CD8-positive, alpha-beta memory T cell (primary cell): ENCODE results near the gene DHX58. TPM values are rescaled to one million over a fixed set of nuclear protein-coding genes. Genes with fewer than 3 reads are reported as not detected.

Source experiments
- CTCF ChIA-PET: fragments of 350-600 bp; sonication (Branson Sonifier 250); formaldehyde crosslinking; loops from one replicate; lab custom pipeline; 2021; ENCODE audit warnings: antibody characterized with exemption; lab: Charles Lee
- POLR2A ChIA-PET: fragments of 350-600 bp; sonication (Branson Sonifier 250); formaldehyde crosslinking; loops from one replicate; lab custom pipeline; 2021; ENCODE audit warnings: antibody characterized with exemption; lab: Charles Lee
- DNase-seq, 5 donors: peaks; one replicate each; pipeline versions ENCODE4 v3.0.0 to v3.0.0-alpha.2; 2020 to 2022; ENCODE audit warnings: mixed read lengths in 1 of 5
- H3K27ac ChIP-seq: one replicate; pipeline ENCODE4 v1.7.0; 2013; ENCODE audit warnings: low read depth, mild to moderate bottlenecking, low read length, moderate library complexity
- H3K27me3 ChIP-seq: 2 replicates; pipeline ENCODE4 v1.7.0; 2013; ENCODE audit warnings: low read length, mild to moderate bottlenecking; ENCODE audit not compliant: insufficient read depth, poor library complexity, severe bottlenecking
- H3K36me3 ChIP-seq: 2 replicates; pipeline ENCODE4 v1.7.0; 2013; ENCODE audit warnings: mild to moderate bottlenecking, low read length, moderate library complexity; ENCODE audit not compliant: insufficient read depth
- H3K4me1 ChIP-seq: 2 replicates; pipeline ENCODE4 v1.7.0; 2013; ENCODE audit warnings: mild to moderate bottlenecking, low read length, moderate library complexity; ENCODE audit not compliant: insufficient read depth
- H3K4me3 ChIP-seq: 2 replicates; pipeline ENCODE4 v1.7.0; 2013; ENCODE audit warnings: mild to moderate bottlenecking, low read length
- H3K9me3 ChIP-seq: 2 replicates; pipeline ENCODE4 v1.7.0; 2013; ENCODE audit warnings: mild to moderate bottlenecking, low read length
- H3K27ac Mint-ChIP-seq, 8 donors: one replicate each; pipeline ENCODE4 v1.8.0; 2020 to 2021; ENCODE audit warnings: mixed read lengths in 8 of 8, mild to moderate bottlenecking in 6 of 8, inconsistent platforms in 3 of 8, moderate library complexity in 3 of 8
- H3K27me3 Mint-ChIP-seq, 2 donors: one replicate each; pipeline ENCODE4 v1.8.0; 2020 to 2021; ENCODE audit warnings: mixed read lengths in 2 of 2, mild to moderate bottlenecking in 1 of 2, moderate library complexity in 1 of 2
- H3K36me3 Mint-ChIP-seq, 3 donors: one replicate each; pipeline ENCODE4 v1.8.0; 2020 to 2021; ENCODE audit warnings: mixed read lengths in 3 of 3, inconsistent platforms in 1 of 3, mild to moderate bottlenecking in 1 of 3
- H3K4me1 Mint-ChIP-seq, 3 donors: one replicate each; pipeline ENCODE4 v1.8.0; 2020 to 2021; ENCODE audit warnings: mixed read lengths in 3 of 3, inconsistent platforms in 1 of 3, mild to moderate bottlenecking in 1 of 3
- H3K4me3 Mint-ChIP-seq, 7 donors: one replicate each; pipeline ENCODE4 v1.8.0; 2020 to 2021; ENCODE audit warnings: mixed read lengths in 7 of 7, mild to moderate bottlenecking in 6 of 7, moderate library complexity in 4 of 7, inconsistent platforms in 2 of 7
- H3K9me3 Mint-ChIP-seq, 5 donors: one replicate each; pipeline ENCODE4 v1.8.0; 2020 to 2022; ENCODE audit warnings: mixed read lengths in 5 of 5, mild to moderate bottlenecking in 3 of 5, moderate library complexity in 2 of 5, inconsistent platforms in 1 of 5
- polyA plus RNA-seq: library from polyadenylated mRNA; unstranded; fragments of 300-500 nt; fragmentation: Illumina TruSeq; gene quantifications from one replicate; pipeline ENCODE4 v1.2.3, GENCODE V29; 2021
- total RNA-seq, 2 experiments: library from RNA; stranded (reverse); gene quantifications; one replicate each; pipeline ENCODE4 v1.2.3, GENCODE V29; 2021

Gene DHX58
- total and polyA plus RNA-seq, 3 experiments from 2014 or later = 8.1 to 10.7 (median 9.7) TPM

- H3K36me3 ChIP-seq = no peaks in the 10 kb centered on the region
- POLR2A ChIA-PET = no interaction called here
- Mint-ChIP-seq H3K4me3 (no peak overlapping the region), H3K9me3 (no peaks in the 10 kb centered on the region), H3K27ac (no peak overlapping the region), H3K36me3 (peaks cover 0 to 2% (median 0%) of the 10 kb centered on the region in 3 donors), H3K27me3 (peaks cover 6 to 25% of the 10 kb centered on the region in 2 donors), H3K4me1 (no peaks in the 10 kb centered on the region)
- H3K9me3 ChIP-seq = no peaks in the 10 kb centered on the region
- no peak for DNase-seq
- no peak overlapping the region for H3K27ac ChIP-seq
- no peaks in the 10 kb centered on the region for H3K27me3 ChIP-seq
- CTCF ChIA-PET = interaction anchor here (0.6 kb wide), 1 partner anchor 15 kb away, joined by 3 read pairs; no protein-coding TSS in a partner anchor
- H3K4me3 ChIP-seq = no peak overlapping the region
- H3K4me1 ChIP-seq = no peaks in the 10 kb centered on the region
Observed at GRCh38 chr17:42087736-42088705, 24.5 kb downstream of the DHX58 start.

- no peaks in the 10 kb centered on the region for H3K4me1 Mint-ChIP-seq
- H3K4me1 ChIP-seq = no peaks in the 10 kb centered on the region
- CTCF ChIA-PET = interaction anchor here (0.6 kb wide), 1 partner anchor 16 kb away, joined by 3 read pairs; no protein-coding TSS in a partner anchor
Observed at GRCh38 chr17:42087042-42087701, 25.3 kb downstream of the DHX58 start.

GRCh38 chr17:42081516-42082129 lies 30.9 kb downstream of the DHX58 start:
- Histone ChIP-seq H3K27me3 (no peaks in the 10 kb centered on the region), H3K27ac (no peak overlapping the region), H3K4me3 (no peak overlapping the region), H3K4me1 (no peaks in the 10 kb centered on the region), H3K9me3 (no peaks in the 10 kb centered on the region), H3K36me3 (no peaks in the 10 kb centered on the region)
- peaks cover 0 to 2% of the 10 kb centered on the region in 2 donors for H3K27me3 Mint-ChIP-seq
- POLR2A ChIA-PET = no interaction called here
- no peak overlapping the region for H3K27ac Mint-ChIP-seq
- no peaks in the 10 kb centered on the region for H3K9me3 Mint-ChIP-seq
- H3K36me3 Mint-ChIP-seq = no peaks in the 10 kb centered on the region
- no peak overlapping the region for H3K4me3 Mint-ChIP-seq
- CTCF ChIA-PET = no interaction called here
- no peaks in the 10 kb centered on the region for H3K4me1 Mint-ChIP-seq
- no peak for DNase-seq

More at GRCh38 chr17:42087042-42087701, 25.3 kb downstream of the DHX58 start:
- Histone ChIP-seq H3K36me3 (no peaks in the 10 kb centered on the region), H3K4me3 (no peak overlapping the region), H3K27ac (no peak overlapping the region), H3K9me3 (no peaks in the 10 kb centered on the region), H3K27me3 (no peaks in the 10 kb centered on the region)
- no peak for DNase-seq
- Mint-ChIP-seq H3K27ac (no peak overlapping the region), H3K4me3 (no peak overlapping the region), H3K36me3 (peaks cover 0 to 2% (median 0%) of the 10 kb centered on the region in 3 donors), H3K9me3 (no peaks in the 10 kb centered on the region), H3K27me3 (peaks cover 6 to 20% of the 10 kb centered on the region in 2 donors)
- POLR2A ChIA-PET = no interaction called here

GRCh38 chr17:42079541-42079940 lies 33.0 kb downstream of the DHX58 start:
- POLR2A ChIA-PET = no interaction called here
- H3K4me3 ChIP-seq = no peak overlapping the region
- Mint-ChIP-seq H3K4me1 (no peaks in the 10 kb centered on the region), H3K27me3 (peaks cover 2 to 6% of the 10 kb centered on the region in 2 donors), H3K27ac (no peak overlapping the region), H3K4me3 (no peak overlapping the region), H3K36me3 (no peaks in the 10 kb centered on the region), H3K9me3 (no peaks in the 10 kb centered on the region)
- CTCF ChIA-PET = interaction anchor here (1.2 to 1.5 kb wide), 2 partner anchors 14 to 56 kb away, joined by 3 to 7 read pairs; no protein-coding TSS in a partner anchor
- H3K4me1 ChIP-seq = no peaks in the 10 kb centered on the region
- no peak for DNase-seq
- no peaks in the 10 kb centered on the region for H3K36me3 ChIP-seq
- no peaks in the 10 kb centered on the region for H3K9me3 ChIP-seq
- H3K27ac ChIP-seq = no peak overlapping the region
- H3K27me3 ChIP-seq = no peaks in the 10 kb centered on the region

GRCh38 chr17:42078396-42079043 lies 34.0 kb downstream of the DHX58 start:
- no peaks in the 10 kb centered on the region for H3K9me3 Mint-ChIP-seq
- Histone ChIP-seq H3K36me3 (no peaks in the 10 kb centered on the region), H3K27me3 (no peaks in the 10 kb centered on the region), H3K4me3 (no peak overlapping the region), H3K27ac (no peak overlapping the region), H3K4me1 (no peaks in the 10 kb centered on the region), H3K9me3 (no peaks in the 10 kb centered on the region)
- CTCF ChIA-PET = no interaction called here
- peaks cover 0 to 5% (median 0%) of the 10 kb centered on the region in 3 donors for H3K36me3 Mint-ChIP-seq
- H3K4me1 Mint-ChIP-seq = no peaks in the 10 kb centered on the region
- H3K27ac Mint-ChIP-seq = no peak overlapping the region
- H3K27me3 Mint-ChIP-seq = peaks cover 5 to 13% of the 10 kb centered on the region in 2 donors
- DNase-seq = no peak
- POLR2A ChIA-PET = no interaction called here
- no peak overlapping the region for H3K4me3 Mint-ChIP-seq

- no peaks in the 10 kb centered on the region for H3K4me1 ChIP-seq
- no peak for DNase-seq
- H3K27me3 ChIP-seq = no peaks in the 10 kb centered on the region
- no peak overlapping the region for H3K4me3 ChIP-seq
- no peaks in the 10 kb centered on the region for H3K9me3 ChIP-seq
- H3K27me3 Mint-ChIP-seq = peaks cover 10 to 18% of the 10 kb centered on the region in 2 donors
- H3K27ac Mint-ChIP-seq = no peak overlapping the region
- ChIA-PET POLR2A (no interaction called here), CTCF (no interaction called here)
- peaks cover 0 to 2% (median 1%) of the 10 kb centered on the region in 3 donors for H3K4me1 Mint-ChIP-seq
- H3K36me3 Mint-ChIP-seq = peaks cover 0 to 5% (median 0%) of the 10 kb centered on the region in 3 donors
- no peak overlapping the region for H3K4me3 Mint-ChIP-seq
- H3K9me3 Mint-ChIP-seq = no peaks in the 10 kb centered on the region
- no peaks in the 10 kb centered on the region for H3K36me3 ChIP-seq
- no peak overlapping the region for H3K27ac ChIP-seq
Observed at GRCh38 chr17:42077755-42078154, 34.8 kb downstream of the DHX58 start.

GRCh38 chr17:42076797-42077559 lies 35.5 kb downstream of the DHX58 start:
- no peaks in the 10 kb centered on the region for H3K9me3 Mint-ChIP-seq
- H3K4me1 Mint-ChIP-seq = peaks cover 1 to 6% (median 2%) of the 10 kb centered on the region in 3 donors
- no peak for DNase-seq
- no peak overlapping the region for H3K4me3 Mint-ChIP-seq
- no peak overlapping the region for H3K27ac ChIP-seq
- POLR2A ChIA-PET = no interaction called here
- H3K27me3 Mint-ChIP-seq = peaks cover 11 to 21% of the 10 kb centered on the region in 2 donors
- H3K9me3 ChIP-seq = no peaks in the 10 kb centered on the region
- peak overlapping the region in 1 of 8 donors; percentile 38 for H3K27ac Mint-ChIP-seq
- H3K4me1 ChIP-seq = peaks cover 4% of the 10 kb centered on the region
- H3K36me3 ChIP-seq = no peaks in the 10 kb centered on the region
- CTCF ChIA-PET = interaction anchor here (0.9 to 1.0 kb wide), 3 partner anchors 9 to 261 kb away, joined by 3 to 4 read pairs (median 3); no protein-coding TSS in a partner anchor
- peaks cover 0 to 5% (median 0%) of the 10 kb centered on the region in 3 donors for H3K36me3 Mint-ChIP-seq
- no peak overlapping the region for H3K4me3 ChIP-seq
- H3K27me3 ChIP-seq = peaks cover 4% of the 10 kb centered on the region
